AG04449 (cell line): ENCODE measurements around the gene FSCN2.

ENCODE experiments used
- CTCF ChIA-PET: fragments of 350-600 bp; formaldehyde crosslinking; extraction: SDS; loops from one replicate; lab custom pipeline; 2021; ENCODE audit warnings: antibody characterized with exemption; lab: Yijun Ruan, JAX
- POLR2A ChIA-PET: fragments of 400-600, 350-600 bp; formaldehyde crosslinking; extraction: SDS; loops from one replicate; lab custom pipeline; 2020; ENCODE audit warnings: antibody characterized with exemption, inconsistent platforms; lab: Yijun Ruan, JAX
- DNase-seq: peaks from one replicate; pipeline ENCODE4 v3.0.0-alpha.2; 2010; ENCODE audit warnings: low read depth, low spot score
- H3K4me3 ChIP-seq: 2 replicates; pipeline ENCODE4 v1.5.1; 2011; ENCODE audit warnings: low read depth, mild to moderate bottlenecking, control low read depth, low read length
- CTCF ChIP-seq: IDR thresholded peaks from one replicate; pipeline ENCODE4 v1.5.1; 2011; ENCODE audit warnings: mild to moderate bottlenecking, moderate library complexity, low read length, control low read depth, inconsistent platforms; ENCODE audit not compliant: insufficient read depth; ENCODE audit errors: missing control alignments

FSCN2 gene

GRCh38 chr17:81489998-81490992, 37.9 kb upstream of the FSCN2 start:
- ChIA-PET POLR2A (interaction anchor here (0.7 to 1.2 kb wide), 2 partner anchors 10 to 39 kb away, joined by 4 to 5 read pairs; no protein-coding TSS in a partner anchor), CTCF (interaction anchor here (1.0 to 3.3 kb wide), 2 partner anchors 111 to 237 kb away, joined by 3 to 11 read pairs; no protein-coding TSS in a partner anchor)
- DNase-seq, result no peak
- H3K4me3 ChIP-seq, result no peak overlapping the region
- TF ChIP-seq CTCF, result no peak

- no peak for DNase-seq
- no peak overlapping the region for H3K4me3 ChIP-seq
- ChIA-PET CTCF (interaction anchor here (1.0 kb wide), 1 partner anchor 238 kb away, joined by 3 read pairs; no protein-coding TSS in a partner anchor), POLR2A (no interaction called here)
- no peak for TF ChIP-seq CTCF
Measured at GRCh38 chr17:81491181-81491581, 37.0 kb upstream of the FSCN2 start.

- CTCF ChIA-PET, result interaction anchor here (0.6 kb wide), 1 partner anchor 110 kb away, joined by 3 read pairs; no protein-coding TSS in a partner anchor
Measured at GRCh38 chr17:81491761-81492160, 36.4 kb upstream of the FSCN2 start.

GRCh38 chr17:81492202-81492601, 36.0 kb upstream of the FSCN2 start:
- H3K4me3 ChIP-seq, result no peak overlapping the region
- POLR2A ChIA-PET, result no interaction called here
- DNase-seq, result no peak
- CTCF ChIA-PET, result interaction anchor here (0.6 kb wide), 1 partner anchor 109 kb away, joined by 3 read pairs; no protein-coding TSS in a partner anchor
- TF ChIP-seq CTCF, result no peak

More at GRCh38 chr17:81491761-81492160, 36.4 kb upstream of the FSCN2 start:
- POLR2A ChIA-PET, result no interaction called here
- no peak for DNase-seq
- H3K4me3 ChIP-seq, result no peak overlapping the region
- TF ChIP-seq CTCF, result no peak

GRCh38 chr17:81492706-81493105, 35.5 kb upstream of the FSCN2 start:
- DNase-seq, result no peak
- ChIA-PET CTCF (interaction anchor here (1.4 kb wide), 1 partner anchor 95 kb away, joined by 3 read pairs; no protein-coding TSS in a partner anchor), POLR2A (no interaction called here)
- no peak for TF ChIP-seq CTCF
- H3K4me3 ChIP-seq, result no peak overlapping the region
